GM19468 (cell line): Measurements from ENCODE around the gene ENO1.

Source experiments
- ATAC-seq: cut with Tn5 transposase; IDR thresholded peaks from one replicate; pipeline ENCODE4 v1.9.1; 2021; ENCODE audit warnings: mild to moderate bottlenecking, moderate library complexity, moderate number of reproducible peaks; ENCODE audit not compliant: unreplicated experiment; ENCODE audit errors: extremely low read depth

Gene ENO1

DNA sequence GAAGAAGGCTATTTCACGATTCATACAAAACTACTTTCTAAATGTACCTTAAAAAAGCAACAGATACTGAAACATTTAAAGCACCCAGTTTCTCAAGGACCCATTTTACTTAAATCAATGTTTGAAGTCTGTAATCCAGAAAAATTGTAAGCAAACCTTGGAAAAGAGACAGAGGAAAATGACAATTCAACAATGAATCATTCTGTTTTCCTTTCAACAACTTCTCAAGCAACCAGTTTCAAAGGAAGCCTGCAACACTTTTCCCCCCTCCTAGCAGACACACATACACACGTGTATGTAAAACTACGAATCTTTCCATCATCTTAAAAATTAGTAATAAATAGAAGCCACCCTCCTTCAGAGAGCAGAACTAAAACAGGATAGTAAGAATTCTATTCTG is 62.2 kb downstream of the ENO1 start:
- ATAC-seq, result no peak

DNA sequence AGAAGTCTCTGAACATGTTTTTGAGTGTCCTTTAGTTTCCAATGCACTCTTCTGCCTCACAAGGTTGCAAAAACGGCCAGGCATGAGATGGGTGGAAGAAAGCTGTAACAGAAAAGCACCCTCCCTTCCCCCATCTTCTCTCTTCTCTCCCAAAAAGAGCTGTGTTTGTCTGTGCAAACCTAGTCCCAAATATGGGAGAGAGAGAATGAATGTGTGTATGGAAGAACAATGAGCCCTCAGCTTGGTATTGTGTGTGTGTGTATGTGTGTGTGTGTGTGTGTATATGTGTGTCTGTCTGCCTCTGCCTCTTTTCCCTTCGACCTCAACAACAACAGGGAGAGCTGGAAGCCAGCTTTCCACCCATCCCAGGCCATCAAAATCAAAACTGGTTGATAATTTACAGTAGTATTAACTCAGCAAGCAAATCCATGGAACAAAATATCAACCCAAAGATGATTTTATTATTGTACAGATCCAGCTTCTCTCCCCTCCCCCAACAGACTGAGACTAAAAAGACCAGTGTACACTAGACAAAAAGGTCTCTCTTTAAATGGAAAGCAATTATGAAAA is 62.8 kb downstream of the ENO1 start:
- ATAC-seq, result no peak

DNA sequence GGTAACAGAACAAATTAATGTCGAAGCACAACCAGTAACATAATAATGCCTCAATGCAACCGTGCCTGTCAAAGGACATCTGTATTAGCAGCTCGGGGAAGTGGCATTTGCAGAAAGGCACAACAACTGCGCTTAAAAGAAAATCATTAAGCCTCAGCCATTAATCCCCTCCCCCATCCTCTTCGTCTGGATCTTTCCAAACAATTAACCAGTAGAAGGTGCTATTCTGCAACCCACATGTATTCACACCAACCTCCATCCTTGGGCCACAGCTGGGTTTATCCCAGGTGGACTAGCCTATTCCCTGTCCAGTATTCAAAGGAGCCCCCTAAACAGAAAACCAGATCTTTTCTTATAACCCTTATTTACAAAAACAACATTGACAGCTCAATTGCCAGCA is 63.6 kb downstream of the ENO1 start:
- no peak for ATAC-seq

DNA sequence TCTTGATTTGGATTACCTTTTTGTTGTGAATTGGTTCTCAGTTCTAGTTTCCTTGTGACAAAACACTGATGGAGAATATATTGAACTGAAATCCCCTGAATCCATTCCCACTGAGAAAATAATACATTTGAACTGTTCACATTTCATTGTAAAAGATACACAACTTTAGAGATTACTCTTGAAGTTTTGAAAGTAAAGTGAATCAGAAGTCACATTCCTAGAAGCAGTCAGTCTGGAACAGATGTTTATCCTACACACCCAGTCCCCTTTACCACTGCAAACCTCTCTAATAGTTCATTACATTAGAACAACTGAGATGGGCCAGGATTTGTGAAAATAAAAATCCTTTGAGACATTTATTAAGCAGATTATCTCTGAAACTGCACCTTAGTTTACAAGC is 64.5 kb downstream of the ENO1 start:
- ATAC-seq, result no peak

DNA sequence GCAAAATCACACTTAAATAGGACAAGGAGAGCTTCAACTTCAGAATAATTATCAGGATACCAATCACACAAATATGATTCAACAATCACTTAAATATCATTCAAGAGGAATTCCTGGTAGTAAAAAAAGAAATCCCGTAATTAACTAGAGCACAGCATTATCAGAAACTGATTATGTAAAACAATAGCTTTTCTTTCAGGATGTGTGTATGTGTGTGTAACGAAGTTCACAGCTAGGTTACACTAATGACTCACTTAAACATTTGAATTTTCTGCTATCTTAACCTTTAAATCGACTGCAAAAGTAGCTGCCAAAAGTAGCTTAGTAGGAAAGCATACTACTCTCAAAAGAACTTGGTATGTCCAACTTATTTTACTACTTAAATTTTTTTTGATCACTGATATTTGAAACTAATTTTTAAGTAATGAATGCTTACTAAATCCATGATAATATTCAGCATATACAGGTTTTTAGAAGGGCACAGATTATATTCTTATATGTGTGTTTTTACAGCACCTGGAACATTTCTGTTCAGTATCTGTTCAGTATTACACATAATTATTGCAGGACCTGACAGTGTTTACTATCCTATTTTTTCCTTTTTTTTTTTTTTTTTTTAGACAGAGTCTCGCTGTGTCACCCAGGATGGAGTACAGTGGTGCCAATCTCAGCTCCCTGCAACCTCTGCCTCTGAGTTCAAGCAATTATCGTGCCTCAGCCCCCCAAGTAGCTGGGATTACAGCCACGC is 65.3 kb downstream of the ENO1 start:
- ATAC-seq, result no peak

DNA sequence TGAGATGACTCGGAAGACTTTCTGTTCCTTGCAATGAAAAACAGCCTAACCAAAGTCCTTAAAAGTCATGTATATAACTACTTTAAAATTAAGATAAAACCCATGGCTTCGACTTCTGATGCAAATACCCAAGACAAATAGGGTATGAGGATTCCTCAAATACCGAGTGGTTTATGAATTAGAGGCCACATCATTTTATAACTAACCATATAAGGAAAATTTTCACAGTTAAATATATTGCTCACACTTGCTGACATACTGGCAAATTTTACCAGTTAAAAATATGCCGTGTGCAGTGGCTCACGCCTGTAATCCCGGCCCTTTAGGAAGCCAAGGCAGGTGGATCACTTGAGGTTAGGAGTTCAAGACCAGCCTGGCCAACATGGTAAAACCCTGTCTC is 66.4 kb downstream of the ENO1 start:
- no peak for ATAC-seq
